Natural killer cell (primary cell): ENCODE results near the gene EPHX1. TPM values are rescaled to one million over a fixed set of nuclear protein-coding genes. Genes with fewer than 3 reads are reported as not detected.

Experiments
- ATAC-seq, 3 donors: fragments of 150-1000 bp in 2 of 3; fragments of 200-7000 bp in 1 of 3; cut with Tn5 transposase; 1 replicate in 1 of 3; 2 replicates in 2 of 3; pipeline ENCODE4 v1.10.0; 2021; ENCODE audit warnings: mild to moderate bottlenecking in 2 of 3, moderate library complexity in 2 of 3
- DNase-seq, 2 donors: peaks; one replicate each; pipeline versions ENCODE4 v3.0.0 to v3.0.0-alpha.2; 2013 to 2021; ENCODE audit warnings: mixed read lengths in 1 of 2
- H3K27ac ChIP-seq: one replicate; pipeline ENCODE4 v1.5.1; 2013; ENCODE audit warnings: mild to moderate bottlenecking, low read length
- H3K27me3 ChIP-seq: one replicate; pipeline ENCODE4 v1.6.1; 2013; ENCODE audit warnings: low read length; ENCODE audit not compliant: control insufficient read depth, insufficient read depth
- H3K36me3 ChIP-seq: one replicate; pipeline ENCODE4 v1.6.1; 2013; ENCODE audit warnings: low read length; ENCODE audit not compliant: control insufficient read depth, insufficient read depth
- H3K4me1 ChIP-seq: one replicate; pipeline ENCODE4 v1.6.1; 2013; ENCODE audit warnings: low read length; ENCODE audit not compliant: control insufficient read depth, insufficient read depth
- H3K4me3 ChIP-seq: one replicate; pipeline ENCODE4 v1.5.1; 2013; ENCODE audit warnings: low read length
- H3K9me3 ChIP-seq: one replicate; pipeline ENCODE4 v1.6.1; 2013; ENCODE audit warnings: low read length; ENCODE audit not compliant: control insufficient read depth, insufficient read depth
- H3K27ac Mint-ChIP-seq, 2 donors: one replicate each; pipeline ENCODE4 v1.8.0; 2022; ENCODE audit warnings: mild to moderate bottlenecking in 2 of 2, mixed read lengths in 2 of 2, moderate library complexity in 1 of 2
- H3K27me3 Mint-ChIP-seq, 2 donors: one replicate each; pipeline ENCODE4 v1.8.0; 2022; ENCODE audit warnings: low read depth in 2 of 2, mixed read lengths in 2 of 2
- H3K36me3 Mint-ChIP-seq: one replicate; pipeline ENCODE4 v1.8.0; 2022; ENCODE audit warnings: mixed read lengths
- H3K4me1 Mint-ChIP-seq, 2 donors: one replicate each; pipeline ENCODE4 v1.8.0; 2022; ENCODE audit warnings: mixed read lengths in 2 of 2
- H3K4me3 Mint-ChIP-seq: one replicate; pipeline ENCODE4 v1.8.0; 2022; ENCODE audit warnings: mild to moderate bottlenecking, moderate library complexity, mixed read lengths
- H3K9me3 Mint-ChIP-seq, 2 donors: one replicate each; pipeline ENCODE4 v1.8.0; 2022; ENCODE audit warnings: mixed read lengths in 2 of 2
- CTCF ChIP-seq: fragments of 200-600 bp; IDR thresholded peaks from one replicate; pipeline ENCODE4 v1.8.0; 2022; ENCODE audit warnings: antibody characterized with exemption
- WGBS: methylation state at CpG from one replicate; pipeline ENCODE4 v1.1.7; 2013; ENCODE audit warnings: missing lambda C conversion rate; ENCODE audit not compliant: insufficient coverage; 5-methylcytosine and 5-hydroxymethylcytosine counted together
- intact Hi-C: fragments of 100-400 bp; cut with micrococcal nuclease; formaldehyde crosslinking; loops from one replicate; pipeline ENCODE4 v1.14.2; 2022
- total RNA-seq, 4 donors: library from RNA; stranded (reverse); fragments of 120-200 nt in 1 of 4; gene quantifications; one replicate each; pipeline versions ENCODE4 v1.2.3 to v1.2.4, GENCODE V29; 2013 to 2022

EPHX1 gene
- total RNA-seq, 3 donors from 2014 or later (not counting 1 experiment from before 2014, with no cell fraction given): 1.1 to 2.3 (median 1.5) TPM

DNA sequence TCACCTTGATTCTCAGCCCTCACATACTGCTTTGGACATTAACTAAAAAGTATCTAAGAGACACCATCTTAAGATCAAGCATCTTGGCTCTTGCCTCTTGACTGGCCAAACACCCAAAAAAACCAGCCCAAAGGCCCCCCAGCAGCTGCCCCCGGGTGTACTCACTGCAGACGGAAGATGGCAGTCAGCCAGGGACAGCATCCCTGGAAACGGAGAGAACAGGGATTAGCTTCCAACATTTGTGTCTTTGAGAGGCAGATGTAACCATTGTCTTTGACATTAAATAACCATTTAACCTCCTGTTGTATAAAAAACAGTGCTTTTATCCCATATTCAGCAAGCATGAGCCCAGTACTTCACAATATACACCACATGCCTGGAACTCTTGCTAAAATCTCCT is 61.0 kb downstream of the EPHX1 start:
- no peaks in the 10 kb centered on the region for H3K9me3 ChIP-seq
- peaks cover 60% of the 10 kb centered on the region for H3K4me1 ChIP-seq
- DNase-seq (no peak), ATAC-seq (no peak)
- 91% methylated on average over 3 of the region's 3 CpGs for WGBS
- no peak overlapping the region for H3K27ac ChIP-seq
- intact Hi-C loops: no loop called here
- H3K27ac Mint-ChIP-seq: peak overlapping the region in 1 of 2 donors; percentile 27
- peaks cover 71% of the 10 kb centered on the region for H3K36me3 ChIP-seq
- no peak overlapping the region for H3K4me3 Mint-ChIP-seq
- H3K27me3 ChIP-seq: no peaks in the 10 kb centered on the region
- no peaks in the 10 kb centered on the region for H3K9me3 Mint-ChIP-seq
- H3K36me3 Mint-ChIP-seq: no peaks in the 10 kb centered on the region
- no peak for TF ChIP-seq CTCF
- H3K4me3 ChIP-seq: no peak overlapping the region
- peaks cover 29 to 49% of the 10 kb centered on the region in 2 donors for H3K4me1 Mint-ChIP-seq
- H3K27me3 Mint-ChIP-seq: no peaks in the 10 kb centered on the region

GRCh38 chr1:225871359-225872074 is 61.6 kb downstream of the EPHX1 start:
- Mint-ChIP-seq H3K27ac (peak overlapping the region; percentile 76 to 80), H3K4me3 (peak overlapping the region; percentile 28), H3K27me3 (no peaks in the 10 kb centered on the region), H3K36me3 (no peaks in the 10 kb centered on the region), H3K9me3 (no peaks in the 10 kb centered on the region), H3K4me1 (peaks cover 23 to 47% of the 10 kb centered on the region in 2 donors)
- peaks cover 74% of the 10 kb centered on the region for H3K36me3 ChIP-seq
- no peak overlapping the region for H3K27ac ChIP-seq
- H3K27me3 ChIP-seq: no peaks in the 10 kb centered on the region
- ATAC-seq (peak; percentile 64 to 74 (median 71)), DNase-seq (peak in 1 of 2 donors; percentile 26)
- WGBS: 53% methylated on average over 10 of the region's 11 CpGs
- no peak for TF ChIP-seq CTCF
- no peaks in the 10 kb centered on the region for H3K9me3 ChIP-seq
- peaks cover 60% of the 10 kb centered on the region for H3K4me1 ChIP-seq
- intact Hi-C loops: no loop called here
- no peak overlapping the region for H3K4me3 ChIP-seq

DNA sequence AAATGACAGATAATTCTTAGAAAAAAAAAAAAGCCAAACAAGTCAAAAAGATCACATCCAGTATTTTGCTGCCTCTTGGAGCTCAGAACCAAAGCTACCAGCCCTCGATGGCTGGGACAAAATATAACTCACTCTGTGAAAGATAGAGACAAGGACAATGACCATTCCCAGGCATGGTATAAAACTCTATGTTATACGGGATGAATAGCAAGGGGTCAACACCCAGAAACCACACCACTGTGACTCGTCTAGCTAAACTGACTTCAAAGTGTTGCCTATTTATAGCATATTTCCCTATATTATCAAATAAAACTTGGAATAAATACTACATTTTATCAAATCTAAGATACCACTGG is 62.1 kb downstream of the EPHX1 start:
- Histone ChIP-seq H3K27me3 (no peaks in the 10 kb centered on the region), H3K36me3 (peaks cover 74% of the 10 kb centered on the region), H3K27ac (peak overlapping the region; percentile 44), H3K4me3 (no peak overlapping the region), H3K4me1 (peaks cover 59% of the 10 kb centered on the region), H3K9me3 (no peaks in the 10 kb centered on the region)
- Mint-ChIP-seq H3K9me3 (no peaks in the 10 kb centered on the region), H3K36me3 (no peaks in the 10 kb centered on the region), H3K27ac (peak overlapping the region; percentile 76 to 80), H3K4me3 (peak overlapping the region; percentile 28), H3K27me3 (no peaks in the 10 kb centered on the region), H3K4me1 (peaks cover 18 to 43% of the 10 kb centered on the region in 2 donors)
- ATAC-seq: peak in 1 of 3 donors; percentile 29
- no peak for TF ChIP-seq CTCF
- 50% methylated on average over 3 of the region's 3 CpGs for WGBS
- intact Hi-C loops: no loop called here
- DNase-seq: no peak
